Head of caudate nucleus (tissue), 42 donors: ENCODE data around the gene BSCL2.

Experiments
- DNase-seq, 42 donors: peaks; one replicate each; pipeline versions ENCODE4 v3.0.0 to v3.0.0-alpha.2; 2020 to 2021; ENCODE audit warnings: mixed read lengths in 7 of 42
- intact Hi-C: fragments of 100-400 bp; cut with DNase I; formaldehyde crosslinking; loops from one replicate; pipeline ENCODE4 v1.15.0; 2022

The BSCL2 gene

DNA sequence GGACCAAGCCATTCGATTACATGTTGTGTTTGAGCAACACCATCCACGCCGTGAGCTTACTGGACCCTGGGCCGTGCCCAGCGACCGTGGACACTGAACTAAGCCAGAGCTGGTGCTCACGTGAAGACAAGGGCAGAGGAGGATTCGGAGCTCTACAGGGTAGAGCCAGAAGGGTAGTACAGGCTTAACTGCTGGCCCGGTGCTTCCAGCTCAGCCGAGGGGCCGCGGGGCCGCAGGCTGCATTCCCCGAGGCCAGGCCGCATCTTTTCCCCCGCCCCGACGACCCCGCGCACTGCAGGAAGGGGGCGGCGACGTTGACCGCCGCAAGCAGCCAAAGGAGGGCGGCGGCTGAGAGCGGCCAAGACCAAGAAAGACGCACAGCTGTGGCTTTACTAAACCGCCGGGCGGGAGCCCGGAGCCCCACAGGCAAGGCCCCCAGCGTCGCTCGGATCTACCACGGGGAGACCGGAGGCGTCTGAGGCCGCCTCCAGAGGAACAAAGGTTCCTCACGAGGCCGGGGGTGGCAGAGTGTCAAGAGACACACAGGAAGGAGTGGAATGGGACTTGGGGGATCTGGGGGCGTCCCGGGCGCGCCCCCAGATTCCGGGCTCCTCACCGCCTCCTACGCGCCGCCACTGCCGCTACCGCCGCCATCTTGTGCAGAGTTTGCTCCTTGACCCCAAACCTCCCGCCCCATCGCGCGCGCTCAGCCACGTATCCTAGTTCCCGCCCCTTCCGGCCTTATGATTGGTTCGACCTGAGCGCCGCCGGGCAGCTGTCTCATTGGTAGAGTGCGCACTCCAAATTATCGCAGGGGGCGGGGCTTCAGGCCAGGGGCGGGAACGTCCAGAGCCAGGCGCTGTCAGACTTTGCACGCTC is 61.0 kb downstream of the BSCL2 start, which contains the start of gene GANAB:
TSS of gene GANAB (minus strand) at position 668 of the 879 bp plus-strand sequence. CDS start at position 654, 14 bp downstream.
- DNase-seq = peak; percentile 98 to 100 (median 99)
- intact Hi-C loops = no loop called here

DNA sequence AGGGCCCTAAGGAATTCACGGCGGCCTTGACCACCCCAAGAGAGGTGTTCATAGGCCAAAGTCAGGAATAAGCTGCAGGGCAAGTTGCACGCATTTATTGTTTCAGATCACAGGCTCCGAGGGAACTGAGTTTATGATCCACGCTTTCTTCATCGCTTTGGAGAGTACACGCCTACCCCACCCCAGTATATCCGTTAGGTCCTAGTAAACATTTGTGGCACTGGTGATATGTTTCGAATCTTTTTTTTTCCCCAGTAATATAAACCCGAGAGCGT is 61.6 kb downstream of the BSCL2 start:
- intact Hi-C loops = no loop called here
- DNase-seq = no peak

- DNase-seq = no peak
- intact Hi-C loops = no loop called here
Measured at GRCh38 chr11:62644220-62644619, 63.0 kb downstream of the BSCL2 start.
